ENCODE measurements around the gene MLN.

- TF ChIP-seq CTCF (IDR thresholded peaks at IDR 0.05 in 8 of 11, conservative IDR thresholded peaks at IDR 0.05 in 3 of 11), result no peak
- no peak for TF ChIP-seq POLR2AphosphoS5 (IDR thresholded peaks at IDR 0.05)
Observed at GRCh38 chr6:33792981-33793380, 10.8 kb downstream of the MLN start.
